Mesendoderm (in vitro differentiated cells): Measurements from ENCODE around the gene COL6A1.

ENCODE experiments used
- DNase-seq: peaks from one replicate; pipeline ENCODE4 v3.0.0; 2013
- H2AK5ac ChIP-seq: 2 replicates; pipeline ENCODE4 v1.6.1; 2013; ENCODE audit warnings: low read length, inconsistent platforms
- H2BK120ac ChIP-seq: 2 replicates; pipeline ENCODE4 v1.6.1; 2013; ENCODE audit warnings: low read depth, mild to moderate bottlenecking, low read length, moderate library complexity, mixed read lengths
- H2BK15ac ChIP-seq: replicated peaks from 2 replicates; pipeline ENCODE4 v1.6.1; 2013; ENCODE audit warnings: low read depth, mild to moderate bottlenecking, moderate library complexity
- H2BK5ac ChIP-seq: 2 replicates; pipeline ENCODE4 v1.6.1; 2013; ENCODE audit warnings: low read length, inconsistent platforms
- H3K18ac ChIP-seq: 2 replicates; pipeline ENCODE4 v1.6.1; 2013; ENCODE audit warnings: mild to moderate bottlenecking, low read length, mixed read lengths
- H3K23ac ChIP-seq: one replicate; pipeline ENCODE4 v1.6.1; 2013; ENCODE audit warnings: low read length
- H3K27ac ChIP-seq: 2 replicates; pipeline ENCODE4 v1.5.1; 2013; ENCODE audit warnings: low read depth, mild to moderate bottlenecking, inconsistent platforms, low read length, moderate library complexity
- H3K27me3 ChIP-seq: 2 replicates; pipeline ENCODE4 v1.6.1; 2013; ENCODE audit warnings: low read length, control low read depth, mild to moderate bottlenecking, inconsistent platforms; ENCODE audit not compliant: insufficient read depth, poor library complexity
- H3K36me3 ChIP-seq: 2 replicates; pipeline ENCODE4 v1.6.1; 2013; ENCODE audit warnings: low read length, inconsistent platforms; ENCODE audit not compliant: control insufficient read depth, insufficient read depth
- H3K4ac ChIP-seq: one replicate; pipeline ENCODE4 v1.6.1; 2013; ENCODE audit warnings: low read depth, mild to moderate bottlenecking, low read length, moderate library complexity
- H3K4me1 ChIP-seq: 2 replicates; pipeline ENCODE4 v1.6.1; 2013; ENCODE audit warnings: low read depth, low read length, inconsistent platforms; ENCODE audit not compliant: control insufficient read depth
- H3K4me2 ChIP-seq: 2 replicates; pipeline ENCODE4 v1.6.1; 2013; ENCODE audit warnings: low read length
- H3K4me3 ChIP-seq: 2 replicates; pipeline ENCODE4 v1.5.1; 2013; ENCODE audit warnings: mild to moderate bottlenecking, low read length
- H3K56ac ChIP-seq: one replicate; pipeline ENCODE4 v1.6.1; 2013; ENCODE audit warnings: low read length
- H3K79me1 ChIP-seq: 2 replicates; pipeline ENCODE4 v1.6.1; 2013; ENCODE audit warnings: low read length, inconsistent platforms
- H3K79me2 ChIP-seq: 2 replicates; pipeline ENCODE4 v1.6.1; 2013; ENCODE audit warnings: mild to moderate bottlenecking, low read length; ENCODE audit not compliant: control insufficient read depth, insufficient read depth
- H3K9ac ChIP-seq: 2 replicates; pipeline ENCODE4 v1.6.1; 2013; ENCODE audit warnings: low read length, inconsistent platforms
- H4K5ac ChIP-seq: one replicate; pipeline ENCODE4 v1.6.1; 2013; ENCODE audit warnings: low read length
- H4K8ac ChIP-seq: one replicate; pipeline ENCODE4 v1.6.1; 2013; ENCODE audit warnings: low read depth, mild to moderate bottlenecking, control low read depth, low read length, moderate library complexity
- WGBS: extraction: QIAGEN DNeasy Blood & Tissue Kit; methylation state at CpG from one replicate; pipeline ENCODE4 v1.1.7; 2013; ENCODE audit warnings: low lambda C conversion rate, missing lambda C conversion rate; ENCODE audit not compliant: insufficient coverage; ENCODE audit errors: extremely low coverage; 5-methylcytosine and 5-hydroxymethylcytosine counted together

COL6A1 gene

DNA sequence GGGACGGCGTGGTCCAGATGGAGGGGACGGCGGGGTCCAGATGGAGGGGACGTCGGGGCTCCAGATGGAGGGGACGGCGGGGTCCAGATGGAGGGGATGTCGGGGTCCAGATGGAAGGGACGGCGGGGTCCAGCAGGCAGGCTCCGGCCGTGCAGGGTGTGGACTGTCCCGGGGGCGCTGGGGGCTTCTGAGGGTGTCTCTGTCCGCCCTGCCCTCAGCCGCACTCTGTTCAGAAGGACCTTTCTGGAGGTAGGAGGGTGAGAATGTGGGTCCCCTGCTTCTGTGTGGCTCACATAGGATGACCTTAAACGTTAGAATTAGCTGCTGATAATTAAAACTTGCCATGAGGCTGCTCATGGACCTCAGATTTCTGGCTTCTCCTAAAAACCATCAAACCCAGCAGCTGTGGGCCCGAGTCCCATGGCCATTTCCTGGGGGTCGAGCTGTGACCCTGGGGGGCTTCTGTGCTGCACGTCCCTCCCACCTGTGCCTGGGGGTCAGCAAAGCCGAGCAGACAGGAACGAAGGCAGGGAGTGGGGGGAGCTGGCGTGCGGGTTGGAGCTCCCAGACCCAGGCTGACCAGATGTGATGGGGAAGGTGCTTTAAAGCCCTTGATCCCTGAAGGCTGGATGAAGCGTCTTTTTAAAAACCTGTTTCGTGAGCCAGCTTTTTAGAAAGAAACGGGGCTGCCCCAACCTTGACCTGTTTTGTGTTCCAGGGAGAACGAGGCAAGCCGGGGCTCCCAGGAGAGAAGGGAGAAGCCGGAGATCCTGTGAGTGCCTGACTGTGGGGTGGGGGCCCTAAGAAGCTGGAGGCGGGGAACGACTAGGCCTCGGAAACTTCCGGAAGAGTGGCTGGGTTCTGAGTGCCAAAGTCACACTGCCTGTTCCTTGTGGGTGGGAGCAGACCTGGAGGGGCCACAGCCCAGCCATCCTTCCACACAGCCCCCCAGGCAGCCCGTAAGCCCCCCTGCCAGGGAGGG is 7.1 kb downstream of the COL6A1 start:
- no peak overlapping the region for H3K56ac ChIP-seq
- no peak overlapping the region for H2BK15ac ChIP-seq
- no peak overlapping the region for H4K5ac ChIP-seq
- H4K8ac ChIP-seq = no peak overlapping the region
- no peak overlapping the region for H3K4me2 ChIP-seq
- H3K79me1 ChIP-seq = peaks cover 29% of the 10 kb centered on the region
- no peak overlapping the region for H3K9ac ChIP-seq
- no peaks in the 10 kb centered on the region for H3K27me3 ChIP-seq
- H3K18ac ChIP-seq = no peak overlapping the region
- H3K36me3 ChIP-seq = peaks cover 37% of the 10 kb centered on the region
- H3K4me3 ChIP-seq = no peak overlapping the region
- H3K79me2 ChIP-seq = peaks cover 30% of the 10 kb centered on the region
- no peaks in the 10 kb centered on the region for H3K4me1 ChIP-seq
- H2BK120ac ChIP-seq = no peak overlapping the region
- no peak overlapping the region for H3K27ac ChIP-seq
- H3K4ac ChIP-seq = no peak overlapping the region
- no peak overlapping the region for H3K23ac ChIP-seq
- no CpG with 5 or more reads among the region's 36 CpGs for WGBS
- H2BK5ac ChIP-seq = no peak overlapping the region
- DNase-seq = no peak
- H2AK5ac ChIP-seq = no peak overlapping the region

DNA sequence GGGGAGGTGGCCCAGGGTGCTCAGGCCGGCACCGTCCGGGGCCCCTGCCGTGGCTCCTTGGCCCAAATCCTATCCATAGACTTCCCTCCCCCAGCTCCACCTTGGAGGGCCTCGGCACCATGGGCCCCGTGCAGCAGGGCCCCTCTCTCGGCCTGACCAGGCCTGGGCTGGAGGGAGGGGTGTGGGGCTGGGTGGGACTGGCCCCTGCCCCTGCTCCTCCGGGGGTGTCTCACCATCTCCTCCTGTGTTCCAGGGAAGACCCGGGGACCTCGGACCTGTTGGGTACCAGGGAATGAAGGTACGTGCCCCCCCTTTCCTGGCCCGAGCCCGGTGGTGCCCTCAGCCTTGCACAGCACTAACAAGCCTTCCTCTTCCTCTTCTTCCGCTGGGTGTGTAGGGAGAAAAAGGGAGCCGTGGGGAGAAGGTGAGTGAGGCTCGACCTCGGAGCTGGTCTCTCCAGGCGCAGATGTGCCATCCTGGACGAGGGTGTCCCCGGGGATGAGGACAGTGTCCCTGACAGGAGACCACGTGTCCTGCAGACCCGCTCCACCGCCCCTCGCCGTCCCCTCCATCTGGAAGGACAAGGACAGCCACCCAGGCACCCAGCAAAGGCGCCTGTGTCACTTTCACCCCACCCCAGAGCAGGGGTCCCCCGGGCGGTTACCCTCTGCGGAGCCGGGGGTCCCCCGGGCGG is 7.9 kb downstream of the COL6A1 start:
- DNase-seq = no peak
- Histone ChIP-seq H3K36me3 (peaks cover 43% of the 10 kb centered on the region), H3K18ac (no peak overlapping the region), H3K4me2 (no peak overlapping the region), H2BK5ac (no peak overlapping the region), H2BK15ac (no peak overlapping the region), H2AK5ac (no peak overlapping the region), H4K8ac (no peak overlapping the region), H3K23ac (no peak overlapping the region), H2BK120ac (no peak overlapping the region), H4K5ac (no peak overlapping the region), H3K79me1 (peaks cover 25% of the 10 kb centered on the region), H3K27me3 (no peaks in the 10 kb centered on the region), H3K4me1 (no peaks in the 10 kb centered on the region), H3K79me2 (peaks cover 22% of the 10 kb centered on the region), H3K27ac (no peak overlapping the region), H3K4me3 (no peak overlapping the region), H3K4ac (no peak overlapping the region), H3K56ac (no peak overlapping the region), H3K9ac (no peak overlapping the region)
- no CpG with 5 or more reads among the region's 32 CpGs for WGBS

DNA sequence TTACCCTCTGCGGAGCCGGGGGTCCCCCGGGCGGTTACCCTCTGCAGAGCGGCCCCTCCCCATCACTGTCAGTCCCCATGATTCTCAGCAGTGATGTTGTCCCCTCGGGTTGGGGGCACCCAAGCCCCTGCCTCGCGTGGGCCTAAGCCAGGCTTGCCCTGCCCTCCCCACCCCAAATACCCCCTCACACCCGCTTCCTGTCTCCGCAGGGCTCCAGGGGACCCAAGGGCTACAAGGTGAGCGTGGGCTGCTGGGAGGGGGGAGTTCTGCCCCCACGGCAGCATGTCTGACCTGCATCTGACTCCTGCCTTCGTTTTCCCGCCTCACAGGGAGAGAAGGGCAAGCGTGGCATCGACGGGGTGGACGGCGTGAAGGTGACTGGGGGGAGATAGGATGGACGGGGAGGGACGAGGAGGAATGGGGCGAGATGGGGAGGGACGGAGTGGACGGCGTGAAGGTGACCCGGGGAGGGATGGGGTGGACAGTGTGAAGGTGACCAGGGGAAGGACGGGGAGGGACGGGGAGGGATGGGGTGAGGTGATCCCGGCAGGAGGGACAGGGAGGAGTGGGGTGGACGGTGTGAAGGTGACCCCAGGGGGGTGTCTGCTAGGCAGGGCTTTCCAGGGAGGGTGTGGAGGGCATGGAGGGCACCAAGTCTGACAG is 8.6 kb downstream of the COL6A1 start:
- Histone ChIP-seq H3K27ac (no peak overlapping the region), H3K4ac (no peak overlapping the region), H3K27me3 (no peaks in the 10 kb centered on the region), H4K8ac (no peak overlapping the region), H3K56ac (no peak overlapping the region), H2BK15ac (no peak overlapping the region), H3K36me3 (peaks cover 42% of the 10 kb centered on the region), H2AK5ac (no peak overlapping the region), H3K4me1 (no peaks in the 10 kb centered on the region), H2BK120ac (no peak overlapping the region), H3K23ac (no peak overlapping the region), H3K79me2 (peaks cover 15% of the 10 kb centered on the region), H3K4me3 (no peak overlapping the region), H3K9ac (no peak overlapping the region), H3K18ac (no peak overlapping the region), H3K4me2 (no peak overlapping the region), H3K79me1 (peaks cover 18% of the 10 kb centered on the region), H4K5ac (no peak overlapping the region), H2BK5ac (no peak overlapping the region)
- no peak for DNase-seq
- no CpG with 5 or more reads among the region's 30 CpGs for WGBS

DNA sequence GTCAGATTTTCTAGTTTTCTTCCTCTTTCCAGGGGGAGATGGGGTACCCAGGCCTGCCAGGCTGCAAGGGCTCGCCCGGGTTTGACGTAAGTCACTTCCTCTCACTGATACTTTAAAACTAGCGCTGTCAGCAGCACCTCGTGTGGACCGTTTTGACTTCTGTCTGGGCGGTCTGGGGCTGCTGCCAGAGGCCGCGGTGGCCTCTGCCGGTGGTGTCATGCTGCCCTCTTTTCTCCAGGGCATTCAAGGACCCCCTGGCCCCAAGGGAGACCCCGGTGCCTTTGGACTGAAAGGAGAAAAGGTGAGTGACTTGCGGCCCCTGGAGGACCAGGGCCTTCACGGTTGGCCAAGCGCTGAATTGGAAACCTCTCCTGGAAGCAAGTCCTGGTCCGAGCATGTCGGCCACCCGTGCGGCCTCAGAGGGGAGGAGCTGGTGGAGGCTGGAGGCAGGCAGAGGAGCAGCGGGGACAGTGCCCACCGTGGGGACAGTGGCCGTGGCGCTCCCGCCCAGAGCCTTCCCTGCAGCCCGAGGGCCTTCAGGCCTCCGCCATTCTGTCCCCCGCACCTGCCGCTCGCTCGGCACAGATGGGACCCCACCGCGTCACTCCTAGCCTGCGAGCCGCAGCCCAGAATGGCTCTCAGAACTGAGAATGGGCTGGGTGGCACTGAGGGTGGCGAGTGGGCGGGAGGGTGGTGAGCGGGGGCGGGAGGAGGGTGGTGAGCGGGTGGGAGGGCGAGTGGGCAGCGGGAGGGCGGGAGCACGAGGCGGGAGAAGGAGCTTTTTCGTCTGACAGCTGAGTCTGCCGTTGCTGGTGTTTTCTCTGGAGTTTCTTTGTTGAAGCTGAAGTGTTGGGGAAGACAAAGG is 9.4 kb downstream of the COL6A1 start:
- Histone ChIP-seq H3K56ac (no peak overlapping the region), H3K79me1 (peaks cover 12% of the 10 kb centered on the region), H3K79me2 (peaks cover 8% of the 10 kb centered on the region), H3K4me2 (no peak overlapping the region), H3K4me3 (no peak overlapping the region), H2BK5ac (no peak overlapping the region), H3K4me1 (no peaks in the 10 kb centered on the region), H4K5ac (no peak overlapping the region), H3K27me3 (no peaks in the 10 kb centered on the region), H3K4ac (no peak overlapping the region), H3K27ac (no peak overlapping the region), H3K23ac (no peak overlapping the region), H3K36me3 (peaks cover 36% of the 10 kb centered on the region), H3K9ac (no peak overlapping the region), H4K8ac (no peak overlapping the region), H2BK15ac (no peak overlapping the region), H2AK5ac (no peak overlapping the region), H3K18ac (no peak overlapping the region), H2BK120ac (no peak overlapping the region)
- no peak for DNase-seq
- no CpG with 5 or more reads among the region's 45 CpGs for WGBS

DNA sequence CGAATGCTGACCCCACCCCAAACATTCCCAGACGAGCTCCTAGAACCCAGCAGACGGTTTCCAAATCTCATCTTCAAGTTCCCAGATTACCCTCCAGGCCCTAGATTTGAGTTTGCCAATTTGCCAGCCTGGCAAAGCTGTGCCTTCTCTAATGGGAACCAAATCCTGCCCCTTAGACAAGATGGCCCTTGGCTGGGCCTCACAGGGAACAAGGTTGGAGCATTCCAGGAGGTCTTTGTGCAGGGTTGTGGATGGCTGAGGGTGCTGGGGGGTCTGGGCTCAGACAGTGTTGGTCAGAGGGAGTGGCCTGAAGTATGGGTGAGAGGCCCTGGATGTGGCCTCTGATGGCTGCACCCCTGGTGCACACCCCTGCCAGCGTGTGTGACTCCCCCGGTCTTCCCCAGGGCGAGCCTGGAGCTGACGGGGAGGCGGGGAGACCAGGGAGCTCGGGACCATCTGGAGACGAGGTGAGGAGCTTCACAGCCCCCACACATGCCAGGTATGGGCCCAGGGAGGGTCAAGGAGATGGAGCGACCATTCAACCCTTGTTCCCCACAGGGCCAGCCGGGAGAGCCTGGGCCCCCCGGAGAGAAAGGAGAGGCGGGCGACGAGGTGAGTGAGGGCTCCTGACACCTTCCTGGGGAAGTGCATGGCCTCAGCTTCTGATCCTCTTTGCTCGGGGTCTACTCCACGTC is 10.2 kb downstream of the COL6A1 start:
- DNase-seq = no peak
- peaks cover 4% of the 10 kb centered on the region for H3K79me2 ChIP-seq
- H3K56ac ChIP-seq = no peak overlapping the region
- no peak overlapping the region for H2BK120ac ChIP-seq
- H3K36me3 ChIP-seq = peaks cover 34% of the 10 kb centered on the region
- H3K79me1 ChIP-seq = peaks cover 10% of the 10 kb centered on the region
- H2AK5ac ChIP-seq = no peak overlapping the region
- no peak overlapping the region for H4K5ac ChIP-seq
- no peak overlapping the region for H3K23ac ChIP-seq
- no peak overlapping the region for H3K27ac ChIP-seq
- no peak overlapping the region for H3K4ac ChIP-seq
- H2BK5ac ChIP-seq = no peak overlapping the region
- H4K8ac ChIP-seq = no peak overlapping the region
- no peak overlapping the region for H3K4me2 ChIP-seq
- no peak overlapping the region for H3K9ac ChIP-seq
- H3K27me3 ChIP-seq = no peaks in the 10 kb centered on the region
- H3K4me1 ChIP-seq = no peaks in the 10 kb centered on the region
- H3K18ac ChIP-seq = no peak overlapping the region
- no CpG with 5 or more reads among the region's 18 CpGs for WGBS
- H3K4me3 ChIP-seq = no peak overlapping the region
- no peak overlapping the region for H2BK15ac ChIP-seq
